NCI-H510A treated with DMSO at 0.1 percent for 48 hours (cell line): Measurements from ENCODE around the gene MAPK11.

ENCODE experiments used
- DNase-seq: peaks from one replicate; lab custom pipeline; 2025; lab: John Stamatoyannopoulos, UW

MAPK11 gene

DNA sequence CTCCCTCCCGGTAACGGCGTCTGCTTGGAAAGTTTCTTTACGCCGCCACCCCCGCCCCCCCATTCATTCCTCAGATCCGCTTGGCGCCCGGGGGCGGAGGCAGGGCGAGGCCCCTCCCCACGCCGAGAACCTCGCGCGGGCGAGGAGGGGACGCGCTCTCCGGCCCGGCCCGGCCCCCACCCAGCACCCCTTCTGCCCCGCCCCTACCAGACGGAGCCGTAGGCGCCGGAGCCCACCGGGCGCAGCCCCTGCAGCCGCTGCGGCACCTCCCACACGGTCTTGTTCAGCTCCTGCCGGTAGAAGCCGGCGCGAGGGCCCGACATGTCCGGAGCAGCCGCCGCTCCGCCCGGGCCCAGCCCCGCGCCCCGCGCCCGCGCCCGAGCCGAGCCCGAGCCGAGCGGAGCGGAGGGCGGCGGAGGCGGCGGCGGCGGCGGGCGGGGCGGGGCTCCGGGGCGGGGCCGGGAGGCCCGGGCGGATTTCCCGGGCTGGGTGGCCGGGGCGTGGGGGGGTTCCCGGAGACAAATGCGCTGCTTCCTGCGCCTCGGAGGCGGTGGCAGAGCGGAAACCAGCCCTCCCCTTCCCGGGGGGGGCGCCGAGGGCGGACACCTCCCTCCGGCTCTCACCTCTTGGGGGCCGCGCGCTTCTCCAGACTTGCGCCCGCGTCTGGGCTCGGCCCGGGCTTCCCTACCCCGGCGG, at the start of gene MAPK11:
Gene MAPK11 (minus strand): TSS at position 411 of the 696 bp plus-strand sequence. CDS start 88 bp downstream, at position 323.
- DNase-seq: peak; percentile 21

DNA sequence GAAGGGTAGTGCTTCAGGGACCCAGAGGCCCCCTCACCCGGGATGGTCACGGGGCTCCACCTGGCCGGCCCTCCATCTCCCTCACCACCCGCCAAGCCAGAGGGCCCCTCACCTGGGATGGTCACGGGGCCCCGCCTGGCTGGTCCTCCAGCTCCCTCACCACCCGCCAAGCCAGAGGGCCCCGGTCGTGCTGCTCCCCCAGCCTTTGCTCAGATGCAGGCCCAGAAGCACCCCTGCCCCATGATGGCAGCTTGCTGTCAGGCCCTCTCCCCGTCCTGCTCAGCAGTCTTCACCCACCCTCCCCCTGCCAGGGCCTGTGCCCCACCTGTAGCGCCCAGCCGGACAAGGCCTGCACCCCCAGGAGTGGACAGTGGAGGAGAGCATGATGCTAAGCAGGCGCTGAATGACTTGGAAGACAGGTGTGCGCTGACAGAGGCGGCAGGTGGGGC, 49.3 kb upstream of the MAPK11 start:
- DNase-seq: no peak

DNA sequence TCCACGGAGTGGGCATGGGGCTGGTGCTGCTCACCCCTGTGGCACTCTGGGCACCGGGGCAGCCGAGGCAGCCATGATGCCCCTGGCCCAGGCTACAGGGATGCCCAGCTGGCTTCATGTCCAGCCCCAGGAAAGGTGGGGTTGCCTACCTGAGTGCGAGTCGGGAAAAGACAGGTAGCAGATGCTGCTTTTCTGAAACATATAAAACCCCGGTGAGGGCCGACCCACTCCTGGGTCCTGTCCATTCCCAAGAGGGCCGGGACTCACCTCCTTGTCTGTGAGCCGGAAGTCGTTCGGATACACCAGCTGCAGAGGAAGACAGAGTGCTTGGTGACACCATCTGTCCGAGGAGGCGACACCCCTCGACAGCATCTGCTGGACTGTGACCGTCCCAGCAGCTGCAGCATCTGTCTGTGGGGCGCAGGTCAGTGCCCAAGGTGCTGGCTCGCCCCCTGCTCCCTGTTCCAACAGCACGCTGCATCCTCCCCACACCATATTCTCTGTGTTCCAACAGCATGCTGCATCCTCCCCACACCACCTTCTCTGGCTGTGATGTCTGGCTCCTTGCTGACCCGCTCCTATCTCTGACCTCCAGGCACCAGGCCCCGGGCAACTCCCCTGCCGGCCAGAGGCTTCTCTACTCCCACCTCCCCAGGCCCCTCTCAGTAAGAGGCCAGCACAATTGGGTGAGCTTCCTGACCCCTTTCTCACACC, 48.7 kb upstream of the MAPK11 start:
- DNase-seq: no peak

DNA sequence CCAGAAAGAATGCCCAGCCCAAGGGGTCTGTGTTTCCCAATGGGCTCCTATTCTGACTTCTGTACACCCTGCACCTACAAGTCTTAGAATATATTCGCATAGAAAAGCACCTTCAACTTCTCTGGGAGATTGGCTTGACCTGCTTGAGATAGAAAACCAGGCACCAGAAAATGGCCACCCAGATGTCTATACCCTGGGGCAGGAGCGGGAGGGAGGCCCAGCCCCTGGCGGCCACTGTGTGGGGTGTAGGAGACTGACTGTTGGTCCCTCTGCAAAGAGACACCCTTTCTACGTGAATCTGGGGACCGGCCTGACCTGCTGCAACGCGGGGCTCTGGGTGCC, 48.1 kb upstream of the MAPK11 start:
- DNase-seq: no peak

DNA sequence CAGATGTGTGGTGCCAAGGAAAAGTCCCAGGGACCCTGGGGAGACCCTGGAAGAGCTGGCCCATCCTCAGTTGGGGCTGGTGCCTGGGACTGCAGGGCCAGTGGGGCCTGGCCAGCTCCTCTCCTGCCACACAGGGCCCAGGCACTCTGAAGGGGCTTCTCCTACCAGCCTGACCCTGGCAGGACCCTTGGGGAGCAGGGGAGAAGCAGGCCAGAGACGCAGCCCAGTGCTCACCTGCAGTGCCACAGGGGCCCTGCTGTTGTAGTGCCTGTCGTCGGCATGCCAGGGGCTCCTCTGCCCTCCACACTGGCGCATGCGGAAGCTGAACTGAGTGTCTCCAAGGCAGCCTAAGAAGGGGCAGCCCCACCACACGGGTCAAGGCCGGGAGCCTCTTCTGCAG, 47.5 kb upstream of the MAPK11 start:
- DNase-seq: no peak

DNA sequence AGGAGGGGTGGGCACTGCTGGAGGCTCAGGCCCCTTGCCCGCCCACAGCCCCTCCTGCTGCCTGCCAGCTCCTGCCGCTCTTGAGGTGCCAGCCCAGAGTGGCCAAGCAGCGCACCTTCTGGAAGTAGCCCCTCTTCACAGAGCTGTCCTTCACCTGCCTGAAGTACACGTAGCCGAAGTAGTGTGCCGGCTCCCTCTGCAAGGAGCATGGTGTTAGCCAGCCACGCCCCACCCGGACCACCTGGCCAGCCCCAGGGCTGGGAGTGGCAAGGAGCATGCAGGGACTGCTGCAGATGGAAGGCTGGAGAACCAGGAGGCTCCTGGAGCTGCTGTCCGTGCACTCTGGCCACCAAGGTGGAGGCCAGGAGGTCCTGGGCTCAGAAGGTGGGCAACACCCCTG, 47.0 kb upstream of the MAPK11 start:
- no peak for DNase-seq

DNA sequence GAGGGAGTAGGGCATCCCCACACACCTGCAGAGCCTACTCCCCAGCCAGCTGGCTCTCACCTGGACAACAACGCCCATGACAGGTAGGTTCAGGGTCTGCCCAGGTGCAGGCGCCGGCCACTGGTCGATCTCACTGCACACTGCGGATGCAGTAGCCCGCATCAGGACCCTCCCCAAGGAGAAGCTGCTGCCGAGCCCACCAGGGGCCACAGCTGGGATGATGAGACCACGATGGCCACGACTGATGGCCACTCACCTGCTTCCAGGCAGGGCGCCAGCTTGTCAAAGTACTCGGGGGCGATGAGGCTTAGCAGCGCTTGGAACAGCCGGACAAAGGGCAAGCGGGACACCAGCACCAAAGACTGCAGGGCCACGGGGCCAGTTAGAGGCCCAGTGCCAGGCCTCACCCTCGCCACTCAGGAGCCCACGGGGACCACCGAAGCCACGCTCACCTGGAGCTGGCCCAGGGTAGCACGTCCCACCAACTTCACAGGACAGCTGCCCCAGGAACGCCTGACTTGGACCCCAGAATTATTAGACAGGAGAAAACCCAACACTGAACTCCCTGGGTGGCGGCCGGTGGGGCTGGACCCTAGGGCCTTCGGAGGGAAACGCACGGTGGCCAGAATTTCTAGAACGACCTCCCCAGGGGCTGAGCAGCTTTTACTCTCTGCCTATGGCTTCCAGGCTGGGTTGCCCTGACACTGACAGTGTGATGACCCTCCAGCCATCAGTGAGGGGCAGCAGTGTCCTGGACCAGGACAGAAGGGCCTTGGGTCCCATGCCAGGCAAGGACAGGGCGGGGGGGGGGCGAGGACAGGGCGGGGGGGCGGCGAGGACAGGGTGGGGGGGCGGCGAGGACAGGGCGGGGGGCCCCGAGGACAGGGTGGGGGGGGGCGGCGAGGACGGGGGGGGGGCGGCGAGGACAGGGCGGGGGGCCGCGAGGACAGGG, 46.2 kb upstream of the MAPK11 start:
- no peak for DNase-seq

DNA sequence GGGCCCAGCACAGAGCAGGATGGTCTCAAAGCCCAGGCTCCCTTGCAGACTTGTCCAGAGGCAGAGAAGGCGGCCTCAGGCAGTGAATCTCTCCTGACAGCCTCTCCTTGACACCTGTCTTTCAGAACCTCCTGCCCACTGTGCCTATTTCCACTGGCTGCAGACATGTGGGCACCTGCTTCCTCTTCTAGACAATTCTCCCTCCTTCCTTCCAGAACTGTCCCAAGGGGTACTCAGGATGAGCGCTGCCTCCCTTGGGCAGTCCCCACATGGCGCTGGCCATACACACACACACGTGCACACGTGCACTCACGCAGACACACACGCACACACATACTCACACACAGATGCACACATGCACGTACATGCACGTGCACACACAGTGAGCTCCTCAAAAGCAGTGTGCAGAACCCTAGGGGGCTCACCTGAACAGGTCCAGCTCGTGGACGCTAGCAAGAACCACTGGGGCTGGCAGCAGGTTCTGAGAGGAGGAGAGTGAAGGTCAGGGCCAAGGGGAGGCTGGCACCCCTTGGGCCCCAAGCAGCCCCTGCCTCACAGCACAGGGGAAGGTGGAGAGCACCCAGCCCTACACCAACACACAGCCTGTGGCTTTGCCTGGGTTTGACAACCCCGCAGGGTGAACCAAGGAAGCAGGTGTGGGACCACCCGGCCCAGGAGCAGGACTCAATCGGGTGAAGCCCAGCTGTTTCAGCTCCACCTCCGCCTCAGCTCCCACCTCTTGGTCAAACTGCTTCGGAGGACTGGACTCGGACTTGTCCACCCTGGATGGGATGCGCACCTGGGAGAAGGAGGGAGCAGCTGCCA, 45.3 kb upstream of the MAPK11 start:
- no peak for DNase-seq

DNA sequence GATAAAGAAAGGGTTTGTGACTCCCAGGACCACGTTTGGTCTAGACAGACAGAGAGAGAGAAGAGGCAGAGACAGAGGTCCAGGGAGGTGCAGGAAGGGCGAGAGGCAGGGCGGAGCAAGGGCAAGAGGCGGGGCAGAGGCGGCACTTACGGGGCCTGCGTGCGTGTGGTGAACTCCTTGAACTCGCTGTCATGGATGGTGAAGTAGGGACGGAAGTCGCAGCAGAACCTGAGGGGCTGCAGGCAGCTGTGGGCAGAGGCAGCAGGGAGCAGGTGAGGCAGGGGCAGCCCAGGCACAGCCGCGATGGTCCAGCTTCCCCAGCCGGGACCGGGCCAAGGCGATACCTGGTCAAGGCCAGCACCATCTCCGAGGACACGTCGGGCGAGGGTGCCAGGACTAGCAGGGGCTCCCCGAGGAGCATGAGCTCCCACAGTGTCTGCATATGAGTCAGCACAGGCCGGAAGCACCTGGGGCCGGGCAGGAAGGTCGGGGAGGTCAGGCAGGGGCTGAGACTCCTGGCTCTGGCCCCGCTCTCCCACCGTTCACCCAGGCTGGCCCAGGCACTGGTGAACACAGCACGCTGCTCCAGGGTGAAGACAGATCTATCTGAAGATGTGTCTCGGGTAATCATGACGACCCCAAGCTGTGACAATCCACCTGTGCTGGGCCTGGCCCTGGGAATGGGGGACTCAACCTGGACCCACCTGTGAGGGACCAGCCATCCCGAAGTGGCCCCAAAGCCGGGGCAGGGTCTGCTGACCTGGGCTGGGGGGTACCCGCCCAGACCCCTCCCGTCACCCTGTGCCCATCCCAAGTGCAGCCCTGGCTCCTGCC, 44.5 kb upstream of the MAPK11 start:
- peak; percentile 60 for DNase-seq

DNA sequence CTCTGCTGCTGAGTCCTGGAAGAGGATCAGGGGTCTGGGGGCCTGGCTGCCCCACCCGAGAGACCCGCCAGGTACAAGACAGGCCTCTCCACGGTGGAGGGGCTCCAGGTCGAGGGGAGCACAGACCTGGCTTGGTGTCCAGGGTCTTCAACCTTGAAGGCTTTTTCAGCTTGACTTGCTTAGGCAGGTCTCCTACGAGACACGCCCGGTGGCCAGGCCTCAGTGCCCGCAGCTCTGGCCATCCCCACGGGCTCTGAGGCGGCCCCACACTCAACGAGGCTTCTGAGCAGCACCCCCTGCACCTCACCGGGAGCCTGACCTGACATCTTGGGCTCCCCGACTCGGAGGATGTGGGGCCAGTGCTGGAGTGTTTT, 43.9 kb upstream of the MAPK11 start:
- DNase-seq: no peak

DNA sequence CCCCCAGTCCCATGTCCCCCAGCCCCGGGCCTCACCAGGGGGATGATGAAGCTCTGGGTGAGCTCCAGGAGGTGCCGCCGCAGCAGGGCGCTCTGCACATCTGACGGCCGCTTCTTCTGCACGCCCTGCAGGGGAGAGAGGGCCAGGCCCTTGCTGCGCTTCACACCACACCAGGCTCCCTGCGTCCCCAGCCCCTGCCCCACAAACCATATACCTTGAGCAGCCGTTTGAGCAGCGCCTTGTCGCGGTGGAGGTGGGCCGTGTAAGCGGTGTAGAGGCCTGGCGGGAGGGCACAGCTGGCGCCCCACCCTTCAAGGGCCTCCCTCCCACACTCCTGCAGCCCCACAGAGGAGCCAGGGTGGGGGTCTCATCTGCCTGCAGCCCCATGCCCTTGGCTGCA, 43.4 kb upstream of the MAPK11 start:
- DNase-seq: no peak

DNA sequence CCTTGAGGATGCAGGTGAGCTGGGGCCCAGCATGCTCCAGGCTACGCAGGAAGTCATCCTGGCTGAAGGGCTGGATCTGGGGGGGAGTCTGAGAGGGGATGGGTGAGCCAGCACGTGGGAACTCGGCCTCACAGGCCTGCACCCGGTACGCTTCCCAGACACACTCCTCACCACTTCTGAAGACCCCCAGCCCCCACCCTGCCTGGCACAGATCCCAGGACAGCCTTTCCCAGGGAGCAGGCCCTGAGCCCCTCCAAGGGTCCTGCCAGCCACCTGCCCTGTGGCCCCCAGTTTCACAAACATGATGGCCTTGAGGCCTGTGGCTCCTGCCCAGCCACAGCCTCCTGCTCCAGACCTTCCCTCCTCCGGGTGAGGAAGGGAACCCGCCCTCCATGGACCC, 42.8 kb upstream of the MAPK11 start:
- DNase-seq: no peak

DNA sequence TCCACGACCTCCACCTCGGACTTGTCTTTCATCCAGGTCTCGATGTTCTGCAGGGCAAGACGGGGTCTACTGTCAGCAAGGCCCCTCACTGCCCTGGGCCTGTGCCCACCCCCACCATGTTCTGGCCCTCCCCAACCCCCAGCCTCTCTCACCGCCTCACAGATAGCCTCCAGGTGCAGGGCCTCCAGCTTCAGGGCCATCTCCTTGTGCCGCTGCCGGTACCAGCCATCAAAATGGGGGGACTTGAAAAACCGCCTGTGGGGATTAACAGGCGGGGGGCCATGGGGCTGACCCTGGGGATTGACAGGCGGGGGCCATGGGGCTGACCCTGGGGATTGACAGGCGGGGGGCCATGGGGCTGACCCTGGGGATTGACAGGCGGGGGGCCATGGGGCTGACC, 42.2 kb upstream of the MAPK11 start:
- no peak for DNase-seq

DNA sequence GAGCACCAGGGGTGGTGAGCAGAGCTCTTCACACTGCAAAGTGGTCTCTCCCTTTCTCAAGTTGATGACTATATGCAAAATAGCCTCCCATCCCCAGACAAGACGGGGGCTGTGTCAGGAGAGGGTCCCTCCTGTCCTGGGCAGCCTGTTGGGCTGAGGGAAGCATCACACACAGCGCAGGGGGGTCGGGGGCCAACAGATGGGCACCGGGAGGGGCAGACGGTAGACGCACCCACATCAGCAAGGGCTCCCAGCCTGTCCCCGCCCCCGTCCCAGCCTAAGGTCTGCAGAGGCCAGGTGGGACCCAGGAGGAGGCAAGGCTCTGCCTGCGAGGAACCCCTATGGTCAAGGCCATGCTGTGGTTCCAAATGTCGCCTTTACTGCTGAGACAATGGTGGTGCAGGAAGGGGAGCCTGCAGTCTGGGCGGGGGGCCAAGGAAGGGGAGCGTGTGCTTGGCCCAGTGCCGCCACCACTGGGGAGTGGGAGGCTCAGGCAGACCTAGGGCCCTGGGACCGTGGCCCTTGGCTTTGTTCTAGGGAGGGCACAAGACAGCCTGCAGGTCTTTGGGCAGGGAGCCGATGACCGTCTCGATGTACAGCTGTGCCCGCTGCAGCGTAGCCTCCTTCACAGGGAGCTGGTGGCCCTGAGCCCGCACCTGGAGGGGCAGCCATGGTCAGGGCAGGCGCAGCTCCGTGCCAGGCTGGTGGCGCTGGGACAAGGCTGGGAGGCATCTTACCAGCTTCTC, 41.6 kb upstream of the MAPK11 start:
- no peak for DNase-seq

DNA sequence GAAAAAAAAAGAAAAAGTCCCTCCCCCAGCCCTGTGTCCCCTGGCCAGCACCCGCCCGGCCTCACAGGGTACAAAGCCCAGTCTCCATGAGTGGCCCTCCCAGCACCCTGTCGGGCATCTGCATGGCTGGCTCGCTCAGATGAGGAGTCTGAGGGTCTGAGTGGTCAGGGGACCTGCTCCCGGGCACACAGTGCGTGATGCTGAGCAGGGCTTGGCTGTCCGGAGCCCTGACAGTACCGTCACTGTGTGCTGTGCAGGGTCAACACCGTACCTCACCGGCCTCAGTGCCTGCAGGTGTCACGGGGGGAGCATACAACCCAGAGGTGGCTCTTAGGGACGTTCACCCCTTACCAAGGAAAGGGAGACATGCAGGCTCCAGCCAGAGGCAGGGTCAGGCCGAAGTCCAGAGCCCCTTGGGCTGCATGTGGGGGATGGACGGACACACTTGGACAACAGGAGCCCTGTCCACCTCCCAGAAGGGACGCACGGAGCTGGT, 40.8 kb upstream of the MAPK11 start:
- DNase-seq: no peak

DNA sequence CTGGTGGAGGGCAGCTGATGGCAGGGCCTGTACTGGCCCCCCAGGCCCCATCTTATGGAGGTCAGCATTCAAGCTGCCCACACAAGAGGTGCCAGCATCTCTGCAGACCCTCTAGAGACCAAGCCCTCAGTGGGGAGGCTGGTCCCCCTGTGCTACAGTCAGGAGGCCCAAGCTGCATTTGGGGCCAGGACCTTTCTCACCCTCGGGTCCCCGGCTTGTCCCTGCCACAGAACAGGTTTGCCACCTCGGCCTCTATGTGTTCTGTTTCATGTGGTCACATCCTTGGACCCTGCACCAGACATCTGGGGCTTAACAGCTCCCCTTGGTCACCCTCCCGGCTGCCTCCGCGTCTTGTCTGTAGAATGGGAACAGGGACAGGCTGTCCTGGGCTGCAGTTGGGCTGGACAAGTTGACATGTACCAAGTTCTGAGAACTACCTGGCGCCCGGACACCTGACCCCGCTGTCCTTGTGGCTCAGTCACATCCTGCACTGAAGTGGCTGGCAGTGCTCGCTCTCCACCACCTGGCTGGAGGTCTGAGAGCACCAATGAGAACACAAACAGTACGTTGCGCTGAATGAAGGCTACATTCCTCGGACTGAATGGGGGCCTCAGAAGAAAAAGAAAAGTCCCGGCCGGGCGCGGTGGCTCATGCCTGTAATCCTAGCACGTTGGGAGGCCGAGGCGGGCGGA, 40.0 kb upstream of the MAPK11 start:
- DNase-seq: peak; percentile 72

DNA sequence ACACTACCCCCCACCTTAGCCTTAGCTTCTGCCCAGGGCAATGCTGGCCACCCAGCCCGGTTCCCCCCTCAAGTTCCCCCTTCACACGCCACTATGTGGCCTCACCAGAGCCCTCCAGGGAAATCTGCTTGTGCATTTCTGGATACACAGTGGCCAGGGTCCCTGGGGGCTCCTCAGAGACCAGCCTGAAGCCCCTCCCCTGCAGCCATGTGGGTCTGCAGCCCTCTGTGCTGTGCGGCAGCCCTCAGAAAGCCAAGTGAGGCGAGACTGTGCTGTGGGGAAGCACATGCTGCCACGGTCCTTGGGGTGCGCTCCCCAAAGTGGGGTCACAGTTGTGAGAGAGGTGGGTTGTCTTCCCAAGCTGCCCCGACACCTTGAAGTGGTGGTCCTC, 39.4 kb upstream of the MAPK11 start:
- no peak for DNase-seq

DNA sequence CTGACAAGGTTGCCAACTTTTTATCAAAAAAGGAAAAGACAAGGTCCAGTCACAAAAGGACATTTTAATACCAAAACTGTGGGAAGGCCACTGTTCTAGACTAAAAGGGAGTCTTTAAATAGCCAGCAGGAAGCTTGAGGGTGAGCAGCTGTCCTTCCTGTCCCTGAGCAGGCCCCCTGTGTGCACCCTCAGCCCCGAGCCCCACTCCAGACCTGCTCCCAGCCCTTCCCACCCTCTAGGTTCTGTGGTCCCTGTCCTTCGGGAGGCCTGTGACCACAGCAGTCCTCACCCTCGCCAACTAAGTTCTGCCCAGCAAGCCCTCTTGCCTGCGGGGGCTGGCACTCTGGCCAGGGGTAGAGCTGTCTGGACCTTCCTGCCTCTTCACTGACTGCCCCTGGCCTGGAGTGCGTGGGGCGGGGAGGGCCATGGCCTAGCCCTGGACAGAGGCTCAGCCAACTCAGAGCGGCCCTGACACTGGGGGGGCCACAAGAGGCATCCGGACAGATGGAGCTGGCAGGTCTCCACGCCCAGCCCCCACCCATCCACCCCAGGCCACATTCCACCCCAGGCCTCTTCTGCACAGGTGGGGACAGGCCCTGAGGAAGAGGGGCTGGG, 38.9 kb upstream of the MAPK11 start:
- no peak for DNase-seq

DNA sequence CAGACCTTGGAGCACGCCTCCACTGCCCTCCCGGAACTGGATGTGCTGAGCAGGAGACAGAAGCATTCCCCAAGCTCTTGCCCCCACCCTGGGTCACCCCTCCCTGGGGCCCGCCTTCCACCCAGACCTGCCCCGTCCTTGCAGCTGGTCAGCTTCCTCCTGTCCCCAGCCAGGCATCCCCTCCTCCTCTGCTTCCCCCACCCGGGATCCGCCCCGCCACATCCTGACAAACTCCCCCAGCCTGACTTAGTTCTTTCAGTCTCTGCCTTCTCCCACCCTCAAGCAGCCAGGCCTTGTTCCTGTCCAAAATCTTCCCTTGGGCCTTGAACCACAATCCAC, 38.4 kb upstream of the MAPK11 start:
- DNase-seq: no peak
